Measurements from ENCODE around the gene PRXL2A.

PRXL2A gene

GRCh38 chr10:80447436-80448190, 39.3 kb downstream of the PRXL2A start:
- DNase-seq = no peak

- DNase-seq = no peak
Observed at GRCh38 chr10:80448209-80448942, 40.0 kb downstream of the PRXL2A start.

GRCh38 chr10:80449520-80449919, 41.2 kb downstream of the PRXL2A start:
- no peak for DNase-seq

- no peak for DNase-seq
Observed at GRCh38 chr10:80451132-80451531, 42.8 kb downstream of the PRXL2A start.

- DNase-seq = no peak
Observed at GRCh38 chr10:80452069-80452468, 43.7 kb downstream of the PRXL2A start.

- no peak for DNase-seq
Observed at GRCh38 chr10:80452640-80453039, 44.3 kb downstream of the PRXL2A start.

- DNase-seq = no peak
Observed at GRCh38 chr10:80453056-80453841, 44.9 kb downstream of the PRXL2A start.

- peak; percentile 77 for DNase-seq
Observed at GRCh38 chr10:80453842-80454512, 45.6 kb downstream of the PRXL2A start, which contains the start of gene TSPAN14. Gene TSPAN14, plus strand, starts transcription at chr10:80454310. Its CDS starts 34,924 bp downstream, at chr10:80489234.

GRCh38 chr10:80454513-80455460, 46.4 kb downstream of the PRXL2A start:
- no peak for DNase-seq

GRCh38 chr10:80455461-80456349, 47.4 kb downstream of the PRXL2A start:
- no peak for DNase-seq

GRCh38 chr10:80457554-80458262, 49.4 kb downstream of the PRXL2A start:
- no peak for DNase-seq

- no peak for DNase-seq
Observed at GRCh38 chr10:80458263-80458625, 49.9 kb downstream of the PRXL2A start.

- no peak for DNase-seq
Observed at GRCh38 chr10:80458638-80459037, 50.3 kb downstream of the PRXL2A start.

GRCh38 chr10:80459047-80459865, 50.9 kb downstream of the PRXL2A start:
- peak; percentile 83 for DNase-seq

GRCh38 chr10:80460399-80461207, 52.3 kb downstream of the PRXL2A start:
- DNase-seq = no peak

- DNase-seq = no peak
Observed at GRCh38 chr10:80461208-80462183, 53.1 kb downstream of the PRXL2A start.
